ENCODE data around the gene TGM3. TPM values are rescaled to one million over a fixed set of nuclear protein-coding genes. Genes with fewer than 3 reads are reported as not detected.

The TGM3 gene
- total and polyA plus RNA-seq, 2 of the 4 experiments (the other 2 are of a cell fraction) = not detected

DNA sequence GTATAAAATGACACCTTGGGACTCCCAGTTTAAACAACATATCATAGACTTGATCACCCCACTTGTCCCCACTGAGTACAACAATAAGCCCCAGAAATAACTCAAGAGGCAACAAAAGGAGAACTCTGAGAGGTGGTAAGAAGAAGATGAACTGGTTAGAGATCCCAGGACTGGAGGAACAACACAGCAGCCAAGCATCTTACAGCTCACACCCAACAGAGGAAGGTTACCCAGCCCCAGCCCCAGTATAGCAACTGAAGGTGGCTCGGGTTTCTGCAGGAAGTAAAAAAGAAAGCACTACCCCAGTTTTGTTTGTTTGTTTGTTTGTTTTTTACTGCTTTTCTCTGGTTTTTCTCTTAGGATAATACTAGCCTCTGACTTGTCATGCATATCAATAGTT is 67.8 kb downstream of the TGM3 start:
- H2BK15ac ChIP-seq (ENCODE audit: low read depth, low read length) = no peak overlapping the region
- no peak overlapping the region for H3K18ac ChIP-seq (ENCODE audit: low read depth, low read length)
- CTCF ChIA-PET = interaction anchor here (0.5 kb wide), 1 partner anchor 183 kb away, joined by 3 read pairs; no protein-coding TSS in a partner anchor
- no peak overlapping the region for H2BK20ac ChIP-seq (ENCODE audit: low read depth, low read length)
- H3K4ac ChIP-seq (ENCODE audit: low read depth, low read length) = no peak overlapping the region
- no peak overlapping the region for H3K9ac ChIP-seq (ENCODE audit: low read depth, low read length)
- H3K36me3 ChIP-seq (ENCODE audit: control insufficient read depth, insufficient read depth, low read length) = no peaks in the 10 kb centered on the region
- TF ChIP-seq BHLHE40 (IDR thresholded peaks at IDR 0.05; ENCODE audit: low read depth, low read length) (no peak), MAFK (IDR thresholded peaks at IDR 0.05; ENCODE audit: low read depth, low read length) (no peak), MXI1 (IDR thresholded peaks at IDR 0.05; ENCODE audit: borderline replicate concordance, low read depth, low read length) (no peak), CEBPB (IDR thresholded peaks at IDR 0.05; ENCODE audit: low read depth, low read length) (no peak), FOS (IDR thresholded peaks at IDR 0.05; ENCODE audit: low read depth, low read length) (no peak), POLR2A (IDR thresholded peaks at IDR 0.05; ENCODE audit: low read depth, low read length) (no peak), MAZ (IDR thresholded peaks at IDR 0.05; ENCODE audit: borderline replicate concordance, low read depth, low read length) (no peak), RFX5 (IDR thresholded peaks at IDR 0.05; ENCODE audit: low read depth, low read length) (no peak), NFE2L2 (IDR thresholded peaks at IDR 0.05; ENCODE audit: low read depth, low read length) (no peak), RCOR1 (IDR thresholded peaks at IDR 0.05; ENCODE audit: insufficient replicate concordance, low read length) (no peak)
- TF ChIP-seq, protein P1, sequence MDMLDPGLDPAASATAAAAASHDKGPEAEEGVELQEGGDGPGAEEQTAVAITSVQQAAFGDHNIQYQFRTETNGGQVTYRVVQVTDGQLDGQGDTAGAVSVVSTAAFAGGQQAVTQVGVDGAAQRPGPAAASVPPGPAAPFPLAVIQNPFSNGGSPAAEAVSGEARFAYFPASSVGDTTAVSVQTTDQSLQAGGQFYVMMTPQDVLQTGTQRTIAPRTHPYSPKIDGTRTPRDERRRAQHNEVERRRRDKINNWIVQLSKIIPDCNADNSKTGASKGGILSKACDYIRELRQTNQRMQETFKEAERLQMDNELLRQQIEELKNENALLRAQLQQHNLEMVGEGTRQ (IDR thresholded peaks at IDR 0.05; ENCODE audit: low read depth, low read length) = no peak
- TF ChIP-seq, protein P2, sequence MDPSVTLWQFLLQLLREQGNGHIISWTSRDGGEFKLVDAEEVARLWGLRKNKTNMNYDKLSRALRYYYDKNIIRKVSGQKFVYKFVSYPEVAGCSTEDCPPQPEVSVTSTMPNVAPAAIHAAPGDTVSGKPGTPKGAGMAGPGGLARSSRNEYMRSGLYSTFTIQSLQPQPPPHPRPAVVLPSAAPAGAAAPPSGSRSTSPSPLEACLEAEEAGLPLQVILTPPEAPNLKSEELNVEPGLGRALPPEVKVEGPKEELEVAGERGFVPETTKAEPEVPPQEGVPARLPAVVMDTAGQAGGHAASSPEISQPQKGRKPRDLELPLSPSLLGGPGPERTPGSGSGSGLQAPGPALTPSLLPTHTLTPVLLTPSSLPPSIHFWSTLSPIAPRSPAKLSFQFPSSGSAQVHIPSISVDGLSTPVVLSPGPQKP (IDR thresholded peaks at IDR 0.05; ENCODE audit: borderline replicate concordance, low read depth, low read length) = no peak
- TF ChIP-seq, protein P3, sequence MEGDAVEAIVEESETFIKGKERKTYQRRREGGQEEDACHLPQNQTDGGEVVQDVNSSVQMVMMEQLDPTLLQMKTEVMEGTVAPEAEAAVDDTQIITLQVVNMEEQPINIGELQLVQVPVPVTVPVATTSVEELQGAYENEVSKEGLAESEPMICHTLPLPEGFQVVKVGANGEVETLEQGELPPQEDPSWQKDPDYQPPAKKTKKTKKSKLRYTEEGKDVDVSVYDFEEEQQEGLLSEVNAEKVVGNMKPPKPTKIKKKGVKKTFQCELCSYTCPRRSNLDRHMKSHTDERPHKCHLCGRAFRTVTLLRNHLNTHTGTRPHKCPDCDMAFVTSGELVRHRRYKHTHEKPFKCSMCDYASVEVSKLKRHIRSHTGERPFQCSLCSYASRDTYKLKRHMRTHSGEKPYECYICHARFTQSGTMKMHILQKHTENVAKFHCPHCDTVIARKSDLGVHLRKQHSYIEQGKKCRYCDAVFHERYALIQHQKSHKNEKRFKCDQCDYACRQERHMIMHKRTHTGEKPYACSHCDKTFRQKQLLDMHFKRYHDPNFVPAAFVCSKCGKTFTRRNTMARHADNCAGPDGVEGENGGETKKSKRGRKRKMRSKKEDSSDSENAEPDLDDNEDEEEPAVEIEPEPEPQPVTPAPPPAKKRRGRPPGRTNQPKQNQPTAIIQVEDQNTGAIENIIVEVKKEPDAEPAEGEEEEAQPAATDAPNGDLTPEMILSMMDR (conservative IDR thresholded peaks at IDR 0.05; ENCODE audit: low read depth, low read length) = no peak
- no peaks in the 10 kb centered on the region for H3K4me1 ChIP-seq (ENCODE audit: control insufficient read depth, insufficient read depth, low read length)
- no peak overlapping the region for H3K23ac ChIP-seq (ENCODE audit: low read depth, low read length)
- no peak overlapping the region for H2AK5ac ChIP-seq (ENCODE audit: low read depth, low read length)
- BruUV-seq (replicated peaks) = no TSS peak
- no peak overlapping the region for H4K91ac ChIP-seq (ENCODE audit: insufficient read depth, low read depth, low read length)
- no peak overlapping the region for H2AK9ac ChIP-seq (replicated peaks; ENCODE audit: low read depth, low read length, poor library complexity)
- DNase-seq (no peak), ATAC-seq (ENCODE audit: low read depth) (no peak)
- no peaks in the 10 kb centered on the region for H4K20me1 ChIP-seq (ENCODE audit: insufficient read depth, low read length)
- H3K56ac ChIP-seq (ENCODE audit: extremely low read depth, insufficient read depth, low read length) = no peak overlapping the region
- H3K4me3 ChIP-seq (ENCODE audit: insufficient read depth, low read depth, low read length) = no peak overlapping the region
- dilution Hi-C loops (cut with HindIII; ENCODE audit: low sequenced_read_pairs, unreplicated experiment) (no loop called here), intact Hi-C loops (cut with micrococcal nuclease) (no loop called here), in situ Hi-C loops (cut with MboI; ENCODE audit: low sequenced_read_pairs) (no loop called here)
- no peaks in the 10 kb centered on the region for H3K9me3 ChIP-seq (ENCODE audit: control insufficient read depth, insufficient read depth, low read length)
- H3K79me1 ChIP-seq (ENCODE audit: low read depth in 1 of 2, low read length in 2 of 2) = no peaks in the 10 kb centered on the region
- POLR2A ChIA-PET (ENCODE audit: unreplicated experiment) = no interaction called here
- no peak overlapping the region for H4K8ac ChIP-seq (ENCODE audit: low read depth in 2 of 2, low read length in 2 of 2)
- no peaks in the 10 kb centered on the region; the same call in 1 of the 2 replicates for H3K27me3 ChIP-seq (ENCODE audit: control insufficient read depth, insufficient read depth, low read length)
- H2AFZ ChIP-seq (replicated peaks; ENCODE audit: low read length, poor library complexity) = no peak overlapping the region
- no peak overlapping the region for H3K4me2 ChIP-seq (ENCODE audit: low read depth, low read length)
- H4K5ac ChIP-seq (ENCODE audit: low read depth, low read length) = no peak overlapping the region
- no peaks in the 10 kb centered on the region for H3K9me1 ChIP-seq (ENCODE audit: insufficient read depth, low read length)
- no peak overlapping the region for H2BK5ac ChIP-seq (ENCODE audit: low read depth, low read length, poor library complexity, severe bottlenecking)
- H3K14ac ChIP-seq (replicated peaks; ENCODE audit: low read depth, low read length) = no peak overlapping the region
- H3K27ac ChIP-seq (ENCODE audit: insufficient read depth, low read length) = no peak overlapping the region
- no peak overlapping the region for H2BK120ac ChIP-seq (ENCODE audit: low read depth, low read length)
- WGBS, 2 experiments (ENCODE audit: extremely low coverage in 2 of 2, insufficient read length in 1 of 2) = no CpG with 5 or more reads among the region's 1 CpG
